HCT116 (cell line): ENCODE data around the gene CLDN9. TPM values are rescaled to one million over a fixed set of nuclear protein-coding genes. Genes with fewer than 3 reads are reported as not detected.
A peak's percentile ranks its signal among the peaks of the same experiment; 100 is the strongest.

Experiments
- ATAC-seq: fragments of 200-7000 bp; cut with Tn5 transposase; 2 replicates; pipeline ENCODE4 v1.9.1; 2020; ENCODE audit warnings: mild to moderate bottlenecking, moderate library complexity
- BruUV-seq: library from RNA; stranded (reverse); fragments of 400-500 nt; replicated peaks from 2 replicates; lab custom pipeline; 2021; lab: Mats Ljungman, UMichigan
- CTCF ChIA-PET: fragments of 300-600 bp; sonication (Branson Sonifier 250); formaldehyde crosslinking; loops from one replicate; lab custom pipeline; 2021; ENCODE audit warnings: antibody characterized with exemption; lab: Charles Lee
- POLR2A ChIA-PET: fragments of 300-600, 350-600 bp; sonication (Branson Sonifier 250); formaldehyde crosslinking; loops from one replicate; lab custom pipeline; 2021; ENCODE audit warnings: antibody characterized with exemption; lab: Charles Lee
- RAD21 ChIA-PET, 2 experiments: fragments of 300-600 bp; sonication (Branson Sonifier 250); formaldehyde crosslinking; loops; one replicate each; lab custom pipeline; 2023; ENCODE audit warnings: low total read pairs in 2 of 2; ENCODE audit not compliant: uncharacterized antibody in 2 of 2, unreplicated experiment in 2 of 2, low non-redundant PET in 1 of 2; lab: Charles Lee
- DNase-seq: peaks from one replicate; pipeline ENCODE4 v3.0.0-alpha.2; 2010; ENCODE audit warnings: low read depth, low spot score
- H2AFZ ChIP-seq: fragments of 200-600 bp; shearing (Covaris generic), sonication (generic); 2 replicates; pipeline ENCODE4 v1.6.1; 2017; ENCODE audit warnings: low read depth, mixed run types, mixed read lengths, antibody characterized with exemption, low read length; ENCODE audit not compliant: poor library complexity, severe bottlenecking
- H3K27ac ChIP-seq: 2 replicates; pipeline ENCODE4 v1.5.1; 2012; ENCODE audit warnings: low read depth, low read length
- H3K27me3 ChIP-seq: fragments of 200-600 bp; sonication (generic); 2 replicates; pipeline ENCODE4 v1.6.1; 2016; ENCODE audit warnings: mixed run types, low read length, mixed read lengths; ENCODE audit not compliant: insufficient read depth
- H3K36me3 ChIP-seq, 2 experiments: fragments of 200-500 bp in 1 of 2; fragments of 200-600 bp in 1 of 2; sonication (Bioruptor generic) in 1 of 2; sonication (generic) in 1 of 2; 2 replicates each; pipeline versions ENCODE4 v1.5.1 to v1.6.1; 2014 to 2016; ENCODE audit warnings: low read length in 2 of 2, inconsistent platforms in 1 of 2, mixed read lengths in 1 of 2, mixed run types in 1 of 2; ENCODE audit not compliant: insufficient read depth in 2 of 2, control insufficient read depth in 1 of 2
- H3K4me1 ChIP-seq, 2 experiments: fragments of 200-600 bp in 1 of 2; sonication (generic) in 1 of 2; 2 replicates each; pipeline versions ENCODE4 v1.5.1 to v1.6.1; 2012 to 2017; ENCODE audit warnings: low read length in 2 of 2, inconsistent platforms in 1 of 2, mild to moderate bottlenecking in 1 of 2, mixed read lengths in 1 of 2, mixed run types in 1 of 2, moderate library complexity in 1 of 2; ENCODE audit not compliant: insufficient read depth in 2 of 2, control insufficient read depth in 1 of 2
- H3K4me2 ChIP-seq: fragments of 200-600 bp; sonication (generic); 2 replicates; pipeline ENCODE4 v1.6.1; 2017; ENCODE audit warnings: mixed run types, low read length, mixed read lengths
- H3K4me3 ChIP-seq, 2 experiments: fragments of 200-600 bp in 1 of 2; sonication (generic) in 1 of 2; replicated peaks in 1 of 2; 2 replicates each; pipeline ENCODE4 v1.5.1; 2011 to 2016; ENCODE audit warnings: low read length in 2 of 2, control low read depth in 1 of 2, low read depth in 1 of 2, mild to moderate bottlenecking in 1 of 2, mixed read lengths in 1 of 2, mixed run types in 1 of 2
- H3K79me2 ChIP-seq: fragments of 200-600 bp; sonication (generic); 2 replicates; pipeline ENCODE4 v1.6.1; 2017; ENCODE audit warnings: mild to moderate bottlenecking, mixed run types, low read length, moderate library complexity, mixed read lengths; ENCODE audit not compliant: insufficient read depth
- H3K9ac ChIP-seq: fragments of 200-600 bp; sonication (generic); 2 replicates; pipeline ENCODE4 v1.6.1; 2016; ENCODE audit warnings: low read length, mixed read lengths
- H3K9me2 ChIP-seq: fragments of 200-600 bp; sonication (generic), shearing (Covaris generic); 2 replicates; pipeline ENCODE4 v1.6.1; 2017; ENCODE audit warnings: mixed run types, mild to moderate bottlenecking, moderate library complexity; ENCODE audit not compliant: insufficient read depth
- H3K9me3 ChIP-seq, 2 experiments: fragments of 200-500 bp in 1 of 2; fragments of 200-600 bp in 1 of 2; sonication (Bioruptor generic) in 1 of 2; sonication (generic) in 1 of 2; 2 replicates each; pipeline ENCODE4 v1.6.1; 2014 to 2017; ENCODE audit warnings: low read length in 2 of 2, mixed read lengths in 2 of 2, inconsistent platforms in 1 of 2, low read depth in 1 of 2, mild to moderate bottlenecking in 1 of 2, mixed run types in 1 of 2, moderate library complexity in 1 of 2; ENCODE audit not compliant: control insufficient read depth in 1 of 2, insufficient read depth in 1 of 2
- H4K20me1 ChIP-seq: fragments of 200-600 bp; sonication (generic), shearing (Covaris generic); 2 replicates; pipeline ENCODE4 v1.6.1; 2017; ENCODE audit warnings: mixed run types, mild to moderate bottlenecking, moderate library complexity; ENCODE audit not compliant: insufficient read depth
- CBX3 ChIP-seq: IDR thresholded peaks from 2 replicates; pipeline ENCODE4 v1.6.1; 2012; ENCODE audit warnings: low read depth
- POLR2A ChIP-seq: IDR thresholded peaks from 2 replicates; pipeline ENCODE4 v1.7.0; 2011; ENCODE audit warnings: borderline replicate concordance; ENCODE audit not compliant: insufficient read depth, insufficient read length; ENCODE audit errors: extremely low read depth
- intact Hi-C: fragments of 100-400 bp; cut with micrococcal nuclease; formaldehyde crosslinking; loops from 2 replicates; pipeline ENCODE4 v1.10.0; 2022
- total RNA-seq: library from RNA; stranded (reverse); gene quantifications from one replicate; pipeline ENCODE4 v1.2.1, GENCODE V29; 2021; ENCODE audit not compliant: unreplicated experiment
- TF ChIP-seq, protein P1 (sequence below), 3 experiments: fragments of 200-600 bp in 1 of 3; sonication (generic) in 1 of 3; IDR thresholded peaks in 2 of 3; conservative IDR thresholded peaks in 1 of 3; 2 replicates each; pipeline ENCODE4 v1.5.1; 2012 to 2017; ENCODE audit warnings: low read depth in 2 of 3, low read length in 2 of 3, antibody characterized with exemption in 1 of 3, borderline replicate concordance in 1 of 3, control low read depth in 1 of 3, mild to moderate bottlenecking in 1 of 3, mixed read lengths in 1 of 3, mixed run types in 1 of 3, moderate library complexity in 1 of 3; ENCODE audit not compliant: insufficient read depth in 1 of 3
- TF ChIP-seq, protein P2 (sequence below): IDR thresholded peaks from 2 replicates; pipeline ENCODE4 v1.6.1; 2012

Gene CLDN9
- total RNA-seq, 1 experiment from 2014 or later, result 0.76 TPM

DNA sequence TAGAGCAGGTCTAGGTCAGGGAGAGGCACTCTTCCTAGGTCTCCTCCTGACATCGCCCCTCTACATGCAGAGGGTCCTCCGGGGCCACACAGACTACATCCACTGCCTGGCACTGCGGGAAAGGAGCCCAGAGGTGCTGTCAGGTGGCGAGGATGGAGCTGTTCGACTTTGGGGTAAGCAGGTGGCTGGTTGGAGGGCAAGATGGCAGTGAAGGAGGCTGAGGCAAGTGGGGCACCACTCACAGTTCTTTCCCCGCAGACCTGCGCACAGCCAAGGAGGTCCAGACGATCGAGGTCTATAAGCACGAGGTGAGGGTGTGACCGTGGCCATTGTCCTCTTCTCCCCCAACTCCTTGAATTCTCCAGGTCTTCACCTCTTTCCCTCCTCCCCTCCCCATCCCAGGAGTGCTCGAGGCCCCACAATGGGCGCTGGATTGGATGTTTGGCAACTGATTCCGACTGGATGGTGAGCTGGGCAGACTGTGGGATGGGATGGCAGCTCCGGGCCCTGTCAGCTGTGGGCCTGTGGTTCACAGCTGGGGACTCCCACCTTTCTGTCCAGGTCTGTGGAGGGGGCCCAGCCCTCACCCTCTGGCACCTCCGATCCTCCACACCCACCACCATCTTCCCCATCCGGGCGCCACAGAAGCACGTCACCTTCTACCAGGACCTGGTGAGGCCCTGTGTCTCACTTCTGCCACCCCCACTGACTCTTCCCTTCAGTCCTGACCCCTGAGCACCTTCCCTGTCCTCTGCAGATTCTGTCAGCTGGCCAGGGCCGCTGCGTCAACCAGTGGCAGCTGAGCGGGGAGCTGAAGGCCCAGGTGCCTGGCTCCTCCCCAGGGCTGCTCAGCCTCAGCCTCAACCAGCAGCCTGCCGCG, 14.1 kb downstream of the CLDN9 start (continued):
- TF ChIP-seq, protein P1, sequence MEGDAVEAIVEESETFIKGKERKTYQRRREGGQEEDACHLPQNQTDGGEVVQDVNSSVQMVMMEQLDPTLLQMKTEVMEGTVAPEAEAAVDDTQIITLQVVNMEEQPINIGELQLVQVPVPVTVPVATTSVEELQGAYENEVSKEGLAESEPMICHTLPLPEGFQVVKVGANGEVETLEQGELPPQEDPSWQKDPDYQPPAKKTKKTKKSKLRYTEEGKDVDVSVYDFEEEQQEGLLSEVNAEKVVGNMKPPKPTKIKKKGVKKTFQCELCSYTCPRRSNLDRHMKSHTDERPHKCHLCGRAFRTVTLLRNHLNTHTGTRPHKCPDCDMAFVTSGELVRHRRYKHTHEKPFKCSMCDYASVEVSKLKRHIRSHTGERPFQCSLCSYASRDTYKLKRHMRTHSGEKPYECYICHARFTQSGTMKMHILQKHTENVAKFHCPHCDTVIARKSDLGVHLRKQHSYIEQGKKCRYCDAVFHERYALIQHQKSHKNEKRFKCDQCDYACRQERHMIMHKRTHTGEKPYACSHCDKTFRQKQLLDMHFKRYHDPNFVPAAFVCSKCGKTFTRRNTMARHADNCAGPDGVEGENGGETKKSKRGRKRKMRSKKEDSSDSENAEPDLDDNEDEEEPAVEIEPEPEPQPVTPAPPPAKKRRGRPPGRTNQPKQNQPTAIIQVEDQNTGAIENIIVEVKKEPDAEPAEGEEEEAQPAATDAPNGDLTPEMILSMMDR (IDR thresholded peaks at IDR 0.05 in 2 of 3, conservative IDR thresholded peaks at IDR 0.05 in 1 of 3; ENCODE audit: borderline replicate concordance in 1 of 3, insufficient read depth in 1 of 3, low read depth in 2 of 3, low read length in 2 of 3), result no peak
- no peak for TF ChIP-seq POLR2A

DNA sequence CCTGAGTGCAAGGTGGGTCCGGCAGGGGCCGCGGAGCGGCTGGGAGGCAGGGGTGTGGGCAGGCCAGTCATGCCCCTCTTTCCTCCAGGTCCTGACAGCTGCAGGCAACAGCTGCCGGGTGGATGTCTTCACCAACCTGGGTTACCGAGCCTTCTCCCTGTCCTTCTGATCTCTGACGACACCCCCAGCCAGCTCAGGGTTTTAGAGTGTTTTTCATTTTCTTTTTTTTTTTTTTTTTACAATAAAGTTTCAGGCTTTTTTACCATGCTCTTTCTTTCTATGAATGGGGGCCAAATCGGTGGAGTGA, 14.7 kb downstream of the CLDN9 start:
- RAD21 ChIA-PET, result interaction anchor here in 1 of 2 experiments (1.0 kb wide), 1 partner anchor 24 kb away, joined by 4 read pairs; no protein-coding TSS in a partner anchor
- CTCF ChIA-PET, result interaction anchor here (0.7 to 2.0 kb wide), 16 partner anchors 7 to 145 kb away, joined by 3 to 29 read pairs (median 6); partner anchors contain the start of gene TNFRSF12A
- POLR2A ChIA-PET, result interaction anchor here (0.8 to 1.9 kb wide), 4 partner anchors 12 to 24 kb away, joined by 3 to 16 read pairs (median 4); no protein-coding TSS in a partner anchor
- H3K27ac ChIP-seq, result peak overlapping the region; percentile 68
- no peaks in the 10 kb centered on the region for H3K9me2 ChIP-seq
- no peak overlapping the region for H2AFZ ChIP-seq
- intact Hi-C loops, result no loop called here
- TF ChIP-seq CBX3, result no peak
- TF ChIP-seq, protein P2, sequence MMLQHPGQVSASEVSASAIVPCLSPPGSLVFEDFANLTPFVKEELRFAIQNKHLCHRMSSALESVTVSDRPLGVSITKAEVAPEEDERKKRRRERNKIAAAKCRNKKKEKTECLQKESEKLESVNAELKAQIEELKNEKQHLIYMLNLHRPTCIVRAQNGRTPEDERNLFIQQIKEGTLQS, result no peak
- H3K9ac ChIP-seq, result peak overlapping the region; percentile 47; the same call in 1 of the 2 replicates
- DNase-seq (no peak), ATAC-seq (no peak)
- no peaks in the 10 kb centered on the region for H3K9me3 ChIP-seq
- peaks cover 10% of the 10 kb centered on the region; the same call in 1 of the 2 replicates for H3K79me2 ChIP-seq
- H3K4me2 ChIP-seq, result peak overlapping the region; percentile 71; the same call in 1 of the 2 replicates
- no TSS peak for BruUV-seq
- H3K36me3 ChIP-seq, result peaks cover 8 to 22% of the 10 kb centered on the region in 2 experiments; a peak in 2 of 4 replicates
- H3K27me3 ChIP-seq, result no peaks in the 10 kb centered on the region
- H4K20me1 ChIP-seq, result no peaks in the 10 kb centered on the region
- H3K4me3 ChIP-seq, result 0 out of 4 replicates have a peak overlapping the region, but pooled peaks of 1 of the 2 experiments have one; percentile 33
- peaks cover 12 to 57% of the 10 kb centered on the region in 2 experiments for H3K4me1 ChIP-seq
